Mucosa of descending colon (tissue), 3 donors: ENCODE data around the gene NFKB1. TPM values are rescaled to one million over a fixed set of nuclear protein-coding genes. Genes with fewer than 3 reads are reported as not detected.

Experiments
- ATAC-seq: fragments of 200-7000 bp; cut with Tn5 transposase; one replicate; pipeline ENCODE4 v1.9.1; 2020; ENCODE audit warnings: mild to moderate bottlenecking, moderate library complexity
- DNase-seq, 3 donors: peaks; one replicate each; pipeline ENCODE4 v3.0.0-alpha.2; 2020
- H3K36me3 ChIP-seq: fragments of 200-600 bp; one replicate; pipeline ENCODE4 v1.8.0; 2021; ENCODE audit warnings: low read depth, mild to moderate bottlenecking
- H3K4me1 ChIP-seq: fragments of 200-600 bp; one replicate; pipeline ENCODE4 v1.8.0; 2021; ENCODE audit warnings: low read depth, mild to moderate bottlenecking
- H3K4me3 ChIP-seq: fragments of 200-600 bp; one replicate; pipeline ENCODE4 v1.8.0; 2021; ENCODE audit warnings: mild to moderate bottlenecking
- H3K9me3 ChIP-seq: fragments of 200-600 bp; one replicate; pipeline ENCODE4 v1.8.0; 2021; ENCODE audit warnings: mild to moderate bottlenecking
- intact Hi-C, 2 donors: fragments of 100-400 bp; cut with DNase I in 1 of 2; cut with micrococcal nuclease in 1 of 2; formaldehyde crosslinking; loops; one replicate each; pipeline versions ENCODE4 v1.11.0 to v1.11.1; 2022; cut with DNase I, micrococcal nuclease
- total RNA-seq, 3 donors: library from RNA; stranded (reverse); fragmentation: NEBNext Ultra II Directional in 2 of 3; extraction: Animal tissue kit (Norgen Biotek cat#: 25700) in 2 of 3; gene quantifications; one replicate each; pipeline versions ENCODE4 v1.2.1 to v1.2.4, GENCODE V29; 2021 to 2023
- TF ChIP-seq, protein P1 (sequence below): fragments of 200-600 bp; IDR thresholded peaks from one replicate; pipeline ENCODE4 v1.8.0; 2022; ENCODE audit warnings: antibody characterized with exemption, mild to moderate bottlenecking
- donor health status: DM: no; HTN: no; CAD: no; lungs with moderate emphysema.
- donor health status: DM: no; HTN: no; CAD: no.
- donor health status: DM: no; HTN: yes; CAD: no.

The NFKB1 gene
- total RNA-seq, 3 donors from 2014 or later, result 50.8 to 57.4 (median 53.6) TPM

DNA sequence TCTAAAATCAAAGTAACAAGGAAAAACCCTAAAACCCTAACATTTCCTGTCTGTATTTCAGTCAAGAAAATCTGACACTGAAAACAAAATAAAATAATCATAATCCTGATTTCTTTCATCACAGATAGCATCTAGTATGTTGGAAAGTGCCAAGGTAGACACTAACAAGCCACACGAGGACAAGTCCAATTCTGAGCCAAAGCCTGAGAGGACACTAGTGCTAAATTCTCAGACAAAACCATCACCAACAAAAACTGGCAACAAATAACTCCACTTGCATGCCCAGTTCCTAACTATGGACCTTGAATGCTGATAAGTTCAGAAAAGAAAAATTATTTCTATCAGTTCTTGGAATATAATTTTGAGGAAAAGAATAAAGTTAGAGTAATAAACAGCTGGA lies 146.0 kb downstream of the NFKB1 start:
- DNase-seq (no peak), ATAC-seq (no peak)
- no peaks in the 10 kb centered on the region for H3K4me1 ChIP-seq
- peaks cover 4% of the 10 kb centered on the region for H3K36me3 ChIP-seq
- intact Hi-C loops, result no loop called here
- TF ChIP-seq, protein P1, sequence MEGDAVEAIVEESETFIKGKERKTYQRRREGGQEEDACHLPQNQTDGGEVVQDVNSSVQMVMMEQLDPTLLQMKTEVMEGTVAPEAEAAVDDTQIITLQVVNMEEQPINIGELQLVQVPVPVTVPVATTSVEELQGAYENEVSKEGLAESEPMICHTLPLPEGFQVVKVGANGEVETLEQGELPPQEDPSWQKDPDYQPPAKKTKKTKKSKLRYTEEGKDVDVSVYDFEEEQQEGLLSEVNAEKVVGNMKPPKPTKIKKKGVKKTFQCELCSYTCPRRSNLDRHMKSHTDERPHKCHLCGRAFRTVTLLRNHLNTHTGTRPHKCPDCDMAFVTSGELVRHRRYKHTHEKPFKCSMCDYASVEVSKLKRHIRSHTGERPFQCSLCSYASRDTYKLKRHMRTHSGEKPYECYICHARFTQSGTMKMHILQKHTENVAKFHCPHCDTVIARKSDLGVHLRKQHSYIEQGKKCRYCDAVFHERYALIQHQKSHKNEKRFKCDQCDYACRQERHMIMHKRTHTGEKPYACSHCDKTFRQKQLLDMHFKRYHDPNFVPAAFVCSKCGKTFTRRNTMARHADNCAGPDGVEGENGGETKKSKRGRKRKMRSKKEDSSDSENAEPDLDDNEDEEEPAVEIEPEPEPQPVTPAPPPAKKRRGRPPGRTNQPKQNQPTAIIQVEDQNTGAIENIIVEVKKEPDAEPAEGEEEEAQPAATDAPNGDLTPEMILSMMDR, result no peak
- H3K4me3 ChIP-seq, result no peak overlapping the region
- no peaks in the 10 kb centered on the region for H3K9me3 ChIP-seq

- Histone ChIP-seq H3K4me3 (no peak overlapping the region), H3K4me1 (no peaks in the 10 kb centered on the region), H3K36me3 (no peaks in the 10 kb centered on the region), H3K9me3 (no peaks in the 10 kb centered on the region)
- ATAC-seq, result peak; percentile 56
- intact Hi-C loops, result no loop called here
- DNase-seq, result no peak
- TF ChIP-seq, protein P1, result no peak
Measured at GRCh38 chr4:102657206-102657605, 156.0 kb downstream of the NFKB1 start.

- intact Hi-C loops, result no loop called here
- Histone ChIP-seq H3K36me3 (no peaks in the 10 kb centered on the region), H3K4me3 (no peak overlapping the region), H3K9me3 (no peaks in the 10 kb centered on the region), H3K4me1 (no peaks in the 10 kb centered on the region)
- no peak for ATAC-seq
- TF ChIP-seq, protein P1, result no peak
- DNase-seq, result no peak
Measured at GRCh38 chr4:102663073-102663472, 161.9 kb downstream of the NFKB1 start.

DNA sequence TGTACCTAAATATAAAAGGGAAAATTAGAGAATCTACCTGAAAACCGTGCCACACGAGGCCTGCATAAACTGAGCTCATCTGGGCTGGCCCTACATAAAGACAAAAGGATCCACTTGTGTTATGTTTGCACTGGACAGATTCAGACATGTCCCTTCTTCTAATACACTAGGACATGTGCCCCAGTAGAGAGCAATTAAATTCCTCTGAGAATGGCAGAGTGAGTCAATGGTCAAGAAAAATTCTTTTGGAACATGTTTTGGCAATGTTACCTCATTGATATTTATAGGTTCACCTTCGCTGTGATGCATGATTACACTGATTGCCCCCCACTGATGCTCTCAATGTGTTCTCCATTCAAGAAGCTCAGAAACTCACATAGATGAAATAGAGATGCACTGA lies 164.4 kb downstream of the NFKB1 start:
- Histone ChIP-seq H3K4me3 (no peak overlapping the region), H3K9me3 (no peaks in the 10 kb centered on the region), H3K4me1 (no peaks in the 10 kb centered on the region), H3K36me3 (no peaks in the 10 kb centered on the region)
- intact Hi-C loops, result no loop called here
- DNase-seq (no peak), ATAC-seq (no peak)
- TF ChIP-seq, protein P1, result no peak

Other genes starting within 250 kb of the NFKB1 start
- 100 to 1,000 TPM in 1 of 3 donors, 10 to 100 TPM in 2; 35.1 to 121 (median 83.5) TPM for gene SLC39A8, start 155.9 kb upstream of the NFKB1 start, total RNA-seq